HG02840 (cell line): Measurements from ENCODE around the gene TLE1.
"Not testable (repeated sequence)": the region's sequence is repeated elsewhere in the genome, so short reads cannot be mapped to it uniquely, and the experiment has no call there.

ENCODE experiments used
- ATAC-seq: cut with Tn5 transposase; IDR thresholded peaks from one replicate; pipeline ENCODE4 v1.9.1; 2021; ENCODE audit warnings: mild to moderate bottlenecking, moderate library complexity, moderate number of reproducible peaks; ENCODE audit not compliant: unreplicated experiment, low FRiP score

Gene TLE1

DNA sequence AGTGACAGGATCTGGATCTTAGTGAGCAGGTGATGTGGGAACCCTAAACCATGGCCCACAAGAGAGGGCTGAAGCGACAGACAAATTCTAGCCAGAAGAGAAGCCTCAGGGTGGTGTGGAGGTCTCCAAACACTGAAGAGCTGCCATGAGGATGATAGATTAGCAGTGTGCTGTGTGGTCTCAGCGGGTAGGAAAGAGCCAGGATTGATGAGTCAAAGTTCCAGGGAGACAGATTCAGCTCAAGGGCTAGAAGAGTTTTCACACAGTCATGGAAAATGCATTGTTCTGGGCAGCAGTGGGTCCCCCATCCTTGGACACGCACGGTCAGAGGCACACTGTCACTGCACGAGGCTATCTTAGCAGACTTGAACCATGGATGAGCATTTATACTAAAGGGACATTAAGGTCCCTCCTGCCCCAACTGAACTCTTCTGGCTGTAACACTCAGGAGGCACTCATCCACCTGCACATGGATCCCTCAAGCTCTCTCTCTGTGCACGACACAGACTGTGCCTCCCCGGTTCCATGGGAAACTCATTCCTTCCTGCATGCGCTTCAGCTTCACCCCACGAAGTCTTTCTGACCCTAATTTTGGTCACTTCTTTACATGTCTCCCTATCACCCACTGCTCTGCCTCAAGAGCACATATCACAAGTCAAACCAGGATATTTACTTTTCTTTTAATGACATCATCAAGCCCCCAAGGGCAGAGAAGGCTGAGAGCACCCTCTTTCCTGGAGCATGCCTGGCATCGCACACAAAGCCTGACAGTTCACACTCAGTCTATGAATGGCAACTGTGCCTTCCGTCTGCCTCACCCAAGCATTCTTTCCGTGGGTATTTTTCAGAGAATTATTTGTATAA is 84.8 kb downstream of the TLE1 start:
- ATAC-seq = no peak

DNA sequence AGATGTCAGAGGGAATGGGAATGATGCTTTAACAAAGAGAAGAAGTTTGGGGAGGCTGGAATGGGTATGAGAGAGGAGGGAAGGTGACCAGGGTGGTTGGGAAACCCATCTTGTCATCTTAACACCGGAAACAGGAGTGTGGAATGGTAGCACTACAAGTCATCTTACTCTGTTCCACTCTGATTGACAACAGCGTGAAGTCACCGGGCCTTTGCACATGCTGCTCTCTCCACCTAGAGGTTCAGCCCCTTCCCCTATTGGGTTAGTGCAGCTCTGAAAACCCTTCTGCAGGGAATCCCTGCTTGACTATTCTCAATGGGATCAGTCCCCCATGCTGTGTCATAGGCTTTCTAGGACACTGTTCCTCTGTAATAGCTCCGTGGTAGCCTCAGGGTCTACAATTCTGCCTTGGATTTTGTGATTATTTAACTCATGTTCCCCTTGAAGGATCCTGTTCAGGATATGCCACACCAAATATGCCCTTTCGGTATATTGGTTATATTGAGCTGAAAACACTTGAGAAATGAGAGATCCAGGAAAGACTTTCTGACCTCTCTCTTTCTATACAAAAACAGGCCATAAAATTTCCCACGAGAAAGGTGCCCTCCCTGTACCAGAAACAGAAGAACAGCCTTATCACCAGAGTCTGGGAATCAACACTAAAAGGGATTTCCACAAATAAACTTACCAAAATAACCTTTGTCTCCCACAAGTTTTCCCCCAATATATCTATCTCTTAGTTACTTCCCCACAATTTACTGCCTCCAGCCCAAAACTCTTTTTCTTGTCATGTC is 86.3 kb downstream of the TLE1 start:
- ATAC-seq = no peak

DNA sequence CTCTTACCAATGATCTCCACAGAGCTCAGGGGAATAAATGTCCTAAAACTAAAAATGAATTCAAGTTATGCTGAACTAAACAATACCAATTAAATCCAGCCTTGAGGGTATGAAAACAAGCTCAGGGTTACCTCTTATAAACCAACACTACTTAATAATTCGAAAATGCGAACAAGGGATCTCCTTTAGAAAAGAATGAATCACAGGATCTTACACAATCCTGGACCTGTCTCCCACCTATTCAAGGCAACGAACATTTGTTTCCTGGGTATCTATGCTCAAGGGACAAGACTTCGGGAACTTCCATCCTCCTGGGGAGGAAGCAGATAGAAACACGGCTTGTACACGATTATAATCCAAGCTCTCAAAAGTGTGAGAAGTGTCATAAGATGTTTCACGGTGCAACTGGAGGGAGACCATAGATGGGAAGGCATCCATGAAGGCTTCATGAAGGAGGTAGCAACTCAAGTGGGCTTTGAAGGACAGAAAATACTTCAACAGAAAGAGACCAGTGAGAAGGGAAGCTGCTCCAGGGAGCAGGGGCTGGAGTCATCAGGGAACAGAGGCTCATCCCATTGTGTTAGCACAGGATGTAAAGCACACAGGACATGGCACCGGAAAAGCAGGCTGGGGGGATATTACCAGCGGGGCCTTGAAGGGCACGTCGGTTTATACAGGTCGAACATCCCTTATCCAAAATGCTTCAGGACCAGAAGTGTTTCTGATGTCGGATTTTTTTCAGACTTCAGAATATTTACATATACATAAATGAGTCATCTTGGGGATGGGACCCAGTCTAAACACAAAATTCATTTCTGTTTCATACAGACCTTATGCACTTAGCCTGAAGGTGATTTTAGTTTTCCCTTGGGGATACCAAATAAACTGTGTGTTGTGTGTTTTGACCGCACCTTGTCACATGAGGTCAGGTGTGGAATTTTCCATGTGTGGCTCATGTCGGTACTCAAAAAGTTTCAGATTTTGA is 87.4 kb downstream of the TLE1 start:
- ATAC-seq = no peak

DNA sequence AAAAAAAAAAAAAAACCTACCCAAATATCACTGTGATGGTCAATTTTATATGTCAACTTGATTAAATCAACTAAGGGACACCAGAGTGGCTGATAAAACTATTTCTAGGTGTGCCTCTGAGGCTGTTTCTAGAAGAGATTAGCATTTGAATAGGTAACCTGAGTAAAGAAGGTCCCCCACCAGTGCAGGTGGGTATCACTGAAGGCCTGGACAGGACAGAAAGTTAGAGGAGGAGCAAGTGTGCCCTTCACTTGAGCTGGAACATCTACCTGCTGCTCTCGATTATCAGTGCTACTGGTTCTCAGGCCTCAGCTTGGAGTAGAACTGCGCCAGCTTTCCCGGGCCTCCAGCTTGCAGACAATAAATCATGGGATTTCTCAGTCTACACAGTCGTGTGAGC is 88.7 kb downstream of the TLE1 start:
- ATAC-seq = no peak

DNA sequence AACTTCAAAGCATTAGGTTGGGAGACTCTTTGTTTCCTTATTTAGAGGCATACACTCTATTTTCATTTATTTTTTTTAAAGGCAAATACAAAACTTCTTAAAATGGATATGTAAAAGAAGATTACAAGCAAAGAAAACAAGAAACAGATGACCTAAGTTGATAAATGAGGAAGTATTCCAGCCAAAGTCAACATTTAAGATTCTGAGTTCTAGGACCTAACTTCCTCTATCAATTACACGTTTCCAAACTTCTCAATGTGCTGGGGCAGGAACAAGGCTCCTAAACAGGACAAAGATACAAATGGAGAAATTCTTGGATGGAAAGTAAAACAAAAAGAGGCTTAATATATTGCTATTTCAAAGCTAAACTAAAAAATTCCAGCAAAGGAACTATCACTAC is 89.5 kb downstream of the TLE1 start:
- no peak for ATAC-seq

DNA sequence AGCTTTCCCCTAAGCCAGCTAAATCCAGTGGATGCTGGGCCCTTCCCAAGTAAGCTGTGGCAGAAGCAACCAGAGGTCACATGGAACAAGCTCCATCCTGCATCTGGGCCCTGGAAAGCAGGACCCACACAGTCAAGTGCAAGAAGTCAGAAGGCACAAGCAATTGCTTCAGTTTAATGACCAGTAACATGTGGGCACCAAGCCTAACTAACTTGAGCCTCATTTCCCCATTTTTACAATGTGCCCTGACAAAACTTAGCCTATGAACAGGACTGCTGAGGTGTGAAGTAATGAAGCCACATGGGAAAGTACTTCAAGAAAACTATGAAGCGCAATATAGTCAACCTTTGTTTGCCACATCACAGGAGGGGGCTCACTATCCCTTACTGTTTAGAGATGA is 90.5 kb downstream of the TLE1 start:
- ATAC-seq = no peak

DNA sequence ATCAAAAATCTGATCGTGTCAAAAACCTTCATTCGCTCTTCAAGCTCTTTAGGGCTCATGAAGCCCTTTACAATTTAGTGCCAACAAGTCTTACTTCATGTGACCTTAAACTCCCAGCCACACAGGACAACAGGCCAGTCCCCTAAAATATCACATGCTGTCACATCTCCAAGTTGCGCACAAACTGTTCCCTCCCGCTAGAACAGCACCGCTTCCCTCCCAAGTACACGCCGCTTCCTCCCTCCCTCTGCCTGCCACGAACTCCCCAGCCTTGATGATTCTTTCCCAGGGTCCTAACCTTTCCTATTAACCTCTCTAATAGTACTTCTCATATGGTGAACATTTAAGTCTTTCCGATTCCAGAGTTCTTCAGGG is 91.2 kb downstream of the TLE1 start:
- ATAC-seq = no peak

DNA sequence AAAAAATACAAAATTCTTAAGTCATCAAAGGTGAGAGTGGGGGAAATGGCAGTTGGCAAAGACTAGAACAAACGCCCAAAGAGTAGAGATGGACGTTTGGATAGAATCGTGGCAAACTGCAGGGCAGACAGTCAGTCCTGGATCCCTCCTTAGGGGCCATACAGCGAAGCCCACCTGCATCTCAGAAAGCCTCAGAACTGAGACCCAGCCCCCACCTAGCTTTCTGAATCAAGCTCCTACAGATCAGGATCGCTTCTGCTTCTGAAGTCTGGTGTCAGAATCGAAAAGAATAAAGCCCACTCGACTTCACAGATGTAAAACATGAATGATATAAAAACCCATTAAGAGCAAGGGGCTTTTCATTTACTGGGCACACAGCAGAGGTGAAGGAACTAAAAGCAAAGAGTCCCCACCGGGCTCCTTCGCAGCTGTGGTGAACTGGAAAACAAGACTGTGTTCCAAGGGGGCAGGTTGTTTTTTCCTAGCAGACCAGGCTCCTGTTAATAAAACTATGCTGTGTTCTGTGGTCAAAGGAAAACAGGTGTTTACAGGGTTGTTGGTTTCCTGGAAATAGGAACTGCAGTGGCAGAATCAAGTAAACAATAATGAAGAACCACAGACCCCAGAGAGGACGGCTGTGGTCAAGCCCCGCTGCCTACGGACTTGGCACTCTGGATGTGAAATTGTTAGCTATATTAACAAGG is 91.8 kb downstream of the TLE1 start:
- no peak for ATAC-seq

DNA sequence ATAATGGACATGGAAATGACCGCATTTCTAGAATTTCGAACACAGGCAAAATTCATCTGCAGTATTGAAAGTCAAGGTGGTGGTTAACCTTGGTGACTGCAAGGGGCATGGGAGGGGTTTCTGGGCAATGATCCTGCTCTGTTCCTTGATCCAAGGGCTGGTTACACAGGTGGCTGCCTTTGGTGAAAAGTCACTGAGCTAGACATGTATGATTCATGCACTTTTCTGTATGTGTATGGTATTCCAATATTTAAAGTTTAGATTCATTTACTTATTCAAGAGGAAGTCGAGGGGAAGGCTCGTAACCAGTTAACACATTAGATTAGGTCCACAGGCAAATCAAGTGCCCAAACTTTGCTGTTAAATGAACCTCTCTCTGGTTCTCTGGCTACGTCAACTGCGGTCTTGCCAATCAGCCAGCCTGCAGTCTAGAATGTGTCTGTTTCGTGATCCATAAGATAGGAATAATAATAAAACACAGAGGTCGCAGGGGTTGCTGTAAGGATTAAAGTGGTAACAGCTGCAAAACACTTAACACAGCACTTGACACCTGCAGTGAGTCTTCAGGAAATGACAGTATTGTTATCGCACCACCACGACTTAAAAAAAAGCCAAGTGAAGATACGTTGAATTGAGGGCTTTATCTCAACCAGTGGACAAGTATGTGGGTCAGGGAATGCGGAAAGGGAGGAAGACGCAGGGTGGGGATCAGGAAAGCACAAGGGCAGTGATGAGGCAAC is 92.5 kb downstream of the TLE1 start:
- ATAC-seq = no peak

DNA sequence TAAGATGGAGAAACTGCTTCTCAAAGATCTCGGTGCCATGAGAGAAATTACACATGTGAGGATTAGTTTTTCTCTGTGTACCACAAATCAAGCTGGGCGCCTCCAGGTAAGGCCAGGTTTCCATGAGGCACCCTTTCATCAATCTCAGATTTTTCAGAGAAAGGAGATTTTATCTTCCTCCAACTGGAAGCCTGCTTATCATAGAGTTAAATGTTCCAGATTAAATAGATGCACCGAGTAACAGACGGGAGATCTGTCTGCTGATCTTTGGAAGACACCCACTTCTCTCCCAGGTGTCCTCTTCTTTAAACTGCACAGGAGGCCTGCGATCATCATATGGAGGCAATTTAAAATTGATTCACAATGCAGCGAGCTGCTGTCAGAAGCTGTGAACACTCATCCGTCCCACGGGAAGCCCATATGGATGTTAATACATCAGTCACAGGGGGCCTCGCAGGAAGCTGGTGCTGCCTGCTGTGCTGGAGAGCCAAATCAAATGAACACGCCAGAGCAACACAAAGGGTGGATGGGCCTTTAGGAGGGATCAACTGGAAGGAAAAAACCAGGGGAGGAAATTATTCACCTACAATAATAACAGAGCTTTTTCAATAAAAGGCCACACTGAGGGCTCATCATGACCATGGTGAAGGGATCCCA is 93.3 kb downstream of the TLE1 start:
- no peak for ATAC-seq

DNA sequence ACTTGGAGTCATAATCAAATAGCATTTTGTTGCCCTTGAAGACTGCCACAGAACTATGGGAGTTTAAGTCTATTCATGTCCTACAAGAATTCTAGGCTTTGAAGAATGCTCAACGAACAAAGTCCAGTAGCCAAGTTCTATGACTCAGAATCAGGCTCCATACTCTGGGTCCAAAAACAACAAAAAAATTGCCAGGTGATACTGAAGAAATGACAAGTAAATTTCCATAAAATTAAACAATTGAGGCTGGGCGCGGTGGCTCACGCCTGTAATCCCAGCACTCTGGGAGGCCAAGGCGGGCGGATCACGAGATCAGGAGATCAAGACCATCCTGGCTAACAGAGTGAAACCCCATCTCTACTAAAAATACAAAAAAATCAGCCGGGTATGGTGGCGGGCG is 94.1 kb downstream of the TLE1 start:
- not testable (repeated sequence) for ATAC-seq

DNA sequence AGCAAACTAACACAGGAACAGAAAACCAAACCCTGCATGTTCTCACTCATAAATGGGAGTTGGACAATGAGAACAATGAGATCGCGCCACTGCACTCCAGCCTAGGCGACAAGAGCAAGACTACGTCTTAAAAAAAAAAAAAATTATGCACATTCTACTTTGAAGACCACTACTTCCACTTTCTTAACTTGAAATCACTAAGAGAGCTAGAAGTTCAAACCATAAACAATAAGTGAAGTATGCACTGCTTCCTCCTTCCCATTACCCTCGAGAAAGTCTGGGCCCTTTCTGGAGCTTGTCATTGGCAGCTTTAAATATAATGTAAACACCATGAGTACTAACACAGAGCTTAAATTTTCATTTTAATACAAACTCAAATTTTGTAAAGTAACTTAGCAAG is 94.9 kb downstream of the TLE1 start:
- ATAC-seq = no peak

DNA sequence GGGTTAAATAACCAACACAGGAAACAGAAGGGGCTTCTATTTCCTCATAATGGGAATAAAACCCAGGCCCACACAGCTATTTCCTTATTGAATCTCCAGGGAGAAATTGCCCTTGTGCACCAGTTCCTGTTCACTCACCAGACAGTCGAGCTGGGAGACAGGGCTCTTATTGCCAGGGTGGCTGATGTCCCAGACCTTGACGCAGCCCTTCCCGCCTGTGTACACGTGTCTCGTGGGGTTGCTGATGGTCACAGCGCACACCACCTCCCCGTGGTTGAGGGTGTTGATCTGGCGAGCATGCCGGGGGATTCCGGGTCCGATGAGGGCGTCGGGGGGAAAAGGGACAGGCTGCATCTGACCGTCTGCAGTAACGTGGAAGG is 96.5 kb downstream of the TLE1 start:
- no peak for ATAC-seq

DNA sequence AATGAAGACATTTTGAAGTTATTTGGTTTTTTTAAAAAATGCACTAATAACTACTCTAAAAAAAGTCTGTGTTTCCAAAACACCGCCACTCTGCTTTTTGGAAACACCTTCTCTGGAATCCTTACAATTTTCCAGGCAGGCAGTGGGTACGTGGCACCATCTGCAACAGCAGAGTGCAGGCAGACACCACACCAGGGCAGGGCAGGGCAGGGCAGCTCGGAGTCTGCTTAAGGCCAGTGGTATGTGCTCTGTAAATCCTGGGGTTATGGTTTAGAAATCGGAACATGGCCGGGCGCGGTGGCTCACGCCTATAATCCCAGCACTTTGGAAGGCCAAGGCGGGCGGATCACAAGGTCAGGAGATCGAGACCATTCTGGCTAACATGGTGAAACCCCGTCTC is 97.6 kb downstream of the TLE1 start:
- no peak for ATAC-seq

DNA sequence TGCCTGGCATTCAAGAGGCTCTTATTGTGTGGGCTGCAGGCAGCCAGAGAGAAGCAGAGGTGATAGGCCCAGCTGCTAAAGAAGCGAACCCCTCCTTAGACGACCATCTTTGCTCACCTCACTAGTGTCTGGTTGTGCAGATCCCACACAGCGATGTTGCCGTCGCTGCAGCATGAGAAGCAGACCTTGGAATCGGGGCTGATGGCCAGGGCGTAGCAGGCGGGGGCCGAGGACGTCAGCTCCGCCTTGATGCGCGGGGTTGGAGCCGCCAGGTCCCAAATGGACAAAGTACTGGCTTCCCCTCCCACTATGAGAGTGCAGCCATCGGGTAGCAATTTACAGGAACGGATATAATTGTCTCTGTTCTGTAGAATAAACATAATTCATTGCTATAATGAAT is 98.7 kb downstream of the TLE1 start:
- ATAC-seq = no peak

DNA sequence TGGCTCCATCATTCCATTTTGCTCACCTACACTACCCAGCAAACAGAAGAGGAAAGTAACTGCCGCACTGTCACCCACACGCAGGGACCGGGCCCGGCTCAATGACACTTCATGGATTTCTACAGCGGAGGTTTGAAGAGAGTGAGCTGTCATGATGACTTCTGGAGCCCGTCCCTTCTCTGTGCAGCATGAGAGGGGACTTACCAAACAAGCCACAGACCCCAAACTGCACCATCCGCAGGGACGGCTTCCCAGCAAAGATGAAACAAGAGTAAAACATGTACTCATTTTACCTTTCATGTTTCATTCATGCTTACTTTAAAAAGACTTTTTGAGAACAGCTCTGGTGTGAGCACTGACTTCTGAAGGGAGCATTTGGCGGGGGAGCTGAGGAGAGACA is 99.5 kb downstream of the TLE1 start:
- no peak for ATAC-seq

DNA sequence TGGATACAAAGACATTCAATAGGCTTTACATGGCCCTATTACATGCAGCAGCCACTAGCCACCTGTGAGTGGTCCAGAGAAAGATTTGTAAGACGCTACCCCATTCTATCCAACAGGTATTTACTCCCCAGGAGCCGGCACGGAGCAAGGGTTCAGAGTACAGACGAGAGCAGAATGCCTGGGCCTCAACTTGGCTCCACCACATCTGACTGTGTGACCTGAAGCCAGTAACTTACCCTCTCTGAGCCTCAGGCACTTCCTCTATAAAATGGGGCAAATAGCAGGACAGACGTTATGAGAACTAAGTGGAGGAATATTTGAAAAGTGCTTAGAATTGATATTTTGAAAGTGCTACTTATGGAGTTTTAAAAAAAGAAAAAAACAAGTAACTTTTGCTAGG is 100.0 kb downstream of the TLE1 start:
- no peak for ATAC-seq

DNA sequence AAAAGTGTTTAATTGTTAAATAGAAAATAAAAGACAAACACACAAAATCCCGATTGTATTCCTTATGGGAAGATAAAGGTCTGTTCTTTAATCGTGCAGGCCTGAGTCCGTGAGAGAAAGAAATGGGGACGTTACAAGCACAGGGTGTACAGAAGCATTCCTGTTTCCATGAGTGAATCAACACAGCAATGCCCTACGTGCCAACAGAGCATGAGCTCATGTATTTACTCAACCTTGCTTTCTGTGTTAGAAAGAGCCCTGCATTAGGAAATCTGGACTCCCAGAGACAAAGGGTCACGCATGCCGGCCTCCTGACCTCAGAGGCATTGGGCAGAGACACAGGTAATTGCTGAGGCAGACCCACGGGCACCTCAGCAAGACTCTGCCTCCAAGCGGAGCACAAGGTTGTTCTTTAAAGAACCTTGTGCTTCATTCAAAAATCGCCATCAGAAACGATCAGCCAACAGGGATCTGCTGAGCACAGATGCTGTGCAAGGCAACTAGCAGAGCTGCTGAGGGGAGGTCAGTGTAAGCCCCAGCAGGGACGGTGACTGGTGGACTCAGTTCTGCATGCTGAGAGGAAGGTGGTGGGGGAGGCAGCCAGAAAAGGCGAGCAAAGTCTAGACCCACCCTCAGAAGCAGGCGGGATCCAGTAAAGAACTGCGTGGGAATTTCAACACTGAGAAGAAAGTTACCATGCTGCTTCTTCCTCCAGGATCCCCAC is 101.0 kb downstream of the TLE1 start:
- ATAC-seq = no peak
